HepG2 (cell line): ENCODE results near the gene CCND2. TPM values are rescaled to one million over a fixed set of nuclear protein-coding genes. Genes with fewer than 3 reads are reported as not detected.

Experiments
- ATAC-seq: fragments of 200-7000 bp; cut with Tn5 transposase; 3 replicates; pipeline ENCODE4 v1.9.1; 2020; ENCODE audit warnings: mild to moderate bottlenecking, moderate library complexity
- BruUV-seq: library from RNA; stranded (reverse); fragments of 400-500 nt; replicated peaks from 2 replicates; lab custom pipeline; 2021; lab: Mats Ljungman, UMichigan
- CTCF ChIA-PET: fragments of 300-600 bp; formaldehyde crosslinking; extraction: SDS; loops from one replicate; lab custom pipeline; 2021; ENCODE audit warnings: low total read pairs, inconsistent platforms, low intra/inter-chr PET ratio; lab: Yijun Ruan, JAX
- POLR2A ChIA-PET: fragments of 350-600 bp; sonication (Branson Sonifier 250); formaldehyde crosslinking; loops from one replicate; lab custom pipeline; 2020; ENCODE audit warnings: antibody characterized with exemption, inconsistent platforms; lab: Yijun Ruan, JAX
- DNase-seq: peaks from one replicate; pipeline ENCODE4 v3.0.0-alpha.2; 2015; ENCODE audit warnings: low spot score
- FAIRE-seq: peaks from 3 replicates; lab custom pipeline; 2011; peaks lifted over from hg19 to GRCh38; lab: Jason Lieb, UNC
- H2AFZ ChIP-seq: one replicate; pipeline ENCODE4 v1.6.1; 2011; ENCODE audit warnings: low read length, inconsistent platforms
- H3K27ac ChIP-seq: fragments of 300-600 bp; 3 replicates; pipeline ENCODE4 v1.8.0; 2011; ENCODE audit warnings: mixed run types, mild to moderate bottlenecking, mixed read lengths, low read length, inconsistent platforms; ENCODE audit not compliant: insufficient read depth; ENCODE audit errors: extremely low read length
- H3K27me3 ChIP-seq, 2 experiments: fragments of 200-600 bp in 1 of 2; 2 replicates in 1 of 2; 3 replicates in 1 of 2; pipeline versions ENCODE4 v1.6.0 to v1.8.0; 2011; ENCODE audit warnings: low read length in 2 of 2, mild to moderate bottlenecking in 2 of 2, moderate library complexity in 2 of 2, inconsistent platforms in 1 of 2; ENCODE audit not compliant: insufficient read depth in 2 of 2, control insufficient read depth in 1 of 2
- H3K36me3 ChIP-seq, 2 experiments: fragments of 200-600 bp in 1 of 2; replicated peaks in 1 of 2; 2 replicates in 1 of 2; 3 replicates in 1 of 2; pipeline versions ENCODE4 v1.5.1 to v1.8.0; 2011; ENCODE audit warnings: low read length in 2 of 2, inconsistent platforms in 1 of 2; ENCODE audit not compliant: insufficient read depth in 2 of 2, control insufficient read depth in 1 of 2
- H3K4me1 ChIP-seq: 2 replicates; pipeline ENCODE4 v1.5.1; 2012; ENCODE audit warnings: low read length, inconsistent platforms; ENCODE audit not compliant: insufficient read depth
- H3K4me2 ChIP-seq: 2 replicates; pipeline ENCODE4 v1.6.0; 2011; ENCODE audit warnings: low read depth, low read length, inconsistent platforms
- H3K4me3 ChIP-seq, 3 experiments: fragments of 200-600 bp in 1 of 3; sonication (generic), shearing (Covaris generic) in 1 of 3; replicated peaks in 1 of 3; 2 replicates each; pipeline ENCODE4 v1.5.1; 2011 to 2016; ENCODE audit warnings: low read length in 3 of 3, inconsistent platforms in 2 of 3, low read depth in 2 of 3, mild to moderate bottlenecking in 2 of 3, control low read depth in 1 of 3, mixed read lengths in 1 of 3; ENCODE audit not compliant: insufficient read depth in 1 of 3
- H3K79me2 ChIP-seq: one replicate; pipeline ENCODE4 v1.6.1; 2011; ENCODE audit warnings: low read length, inconsistent platforms; ENCODE audit not compliant: insufficient read depth
- H3K9ac ChIP-seq: 2 replicates; pipeline ENCODE4 v1.6.0; 2011; ENCODE audit warnings: mild to moderate bottlenecking, low read depth, low read length, inconsistent platforms; ENCODE audit not compliant: insufficient read depth
- H3K9me3 ChIP-seq: 2 replicates; pipeline ENCODE4 v1.5.1; 2012; ENCODE audit warnings: mild to moderate bottlenecking, low read length
- H4K20me1 ChIP-seq: 2 replicates; pipeline ENCODE4 v1.6.0; 2011; ENCODE audit warnings: inconsistent platforms, mild to moderate bottlenecking, low read length, moderate library complexity; ENCODE audit not compliant: insufficient read depth
- ATF1 ChIP-seq: IDR thresholded peaks from 2 replicates; pipeline ENCODE4 v1.6.1; 2016; ENCODE audit warnings: mild to moderate bottlenecking, control low read depth
- E2F1 ChIP-seq: sonication (generic); formaldehyde crosslinking; IDR thresholded peaks from 2 replicates; pipeline ENCODE4 v1.5.0; 2020; ENCODE audit warnings: missing genetic modification reagents
- EZH2 ChIP-seq: conservative IDR thresholded peaks from 2 replicates; pipeline ENCODE4 v1.6.1; 2012; ENCODE audit warnings: mild to moderate bottlenecking, low read depth, low read length, moderate library complexity
- FIP1L1 ChIP-seq: fragments of 200-400 bp; formaldehyde crosslinking; IDR thresholded peaks from 2 replicates; pipeline ENCODE4 v1.6.1; 2018; ENCODE audit warnings: low read depth, mild to moderate bottlenecking, low read length, moderate library complexity, borderline replicate concordance; ENCODE audit not compliant: insufficient read depth
- KAT2B ChIP-seq: fragments of 150-350 bp; IDR thresholded peaks from 2 replicates; pipeline ENCODE4 v1.6.1; 2014; ENCODE audit warnings: low read depth, low read length, borderline replicate concordance
- MTF2 ChIP-seq: sonication (generic); formaldehyde crosslinking; IDR thresholded peaks from 2 replicates; pipeline ENCODE4 v1.5.0; 2020; ENCODE audit warnings: missing genetic modification reagents, borderline replicate concordance
- REL ChIP-seq: sonication (generic); formaldehyde crosslinking; conservative IDR thresholded peaks from 2 replicates; pipeline ENCODE4 v1.8.0; 2022; ENCODE audit warnings: mild to moderate bottlenecking, missing genetic modification reagents, moderate library complexity
- RNF2 ChIP-seq: fragments of 450-650 bp; conservative IDR thresholded peaks from 2 replicates; pipeline ENCODE4 v1.6.1; 2016; ENCODE audit warnings: low read depth
- WGBS: methylation state at CpG from one replicate; pipeline ENCODE4 v1.1.6; 2017; ENCODE audit warnings: low lambda C conversion rate; 5-methylcytosine and 5-hydroxymethylcytosine counted together
- in situ Hi-C: cut with HindIII; loops from 2 replicates; pipeline ENCODE4 v1.10.0; 2017; ENCODE audit warnings: low pct_unique_long_range_greater_than_20kb; ENCODE audit not compliant: extremely low pct_ligation_motif_present
- intact Hi-C: fragments of 100-400 bp; cut with micrococcal nuclease; formaldehyde crosslinking; loops from one replicate; pipeline ENCODE4 v1.10.0; 2022; ENCODE audit not compliant: unreplicated experiment
- polyA plus RNA-seq, 8 experiments: library from polyadenylated mRNA; depleted of rRNA in 3 of 8; stranded (reverse) in 7 of 8; unstranded in 1 of 8; fragments of >200 nt; fragmentation: Illumina TruSeq in 4 of 8; extraction: Trizol in 4 of 8; gene quantifications; 2 replicates each; pipeline versions ENCODE4 v1.2.1 to v1.2.3, GENCODE V29; 2011 to 2016; ENCODE audit warnings: low read depth in 4 of 8, missing spikeins in 1 of 8, mixed read lengths in 1 of 8; ENCODE audit not compliant: insufficient read depth in 1 of 8
- total RNA-seq, 5 experiments: library from RNA; depleted of rRNA; stranded (reverse); fragments of >200 nt; fragmentation: Illumina TruSeq; extraction: Trizol; gene quantifications; 2 replicates each; pipeline ENCODE4 v1.2.3, GENCODE V29; 2016; ENCODE audit warnings: low read depth in 1 of 5

Gene CCND2
- total and polyA plus RNA-seq, 2 of the 13 experiments (the other 11 are each of a cell fraction or from before 2014, with no cell fraction given) = 0.61 to 1.4 TPM

- BruUV-seq = no TSS peak
Observed at GRCh38 chr12:4270831-4271716, 2.5 kb upstream of the CCND2 start.

More at GRCh38 chr12:4270831-4271716, 2.5 kb upstream of the CCND2 start:
- Histone ChIP-seq H3K36me3 (no peaks in the 10 kb centered on the region), H2AFZ (no peak overlapping the region), H3K79me2 (no peaks in the 10 kb centered on the region), H3K9ac (no peak overlapping the region), H3K4me1 (peaks cover 48% of the 10 kb centered on the region), H3K4me3 (no peak overlapping the region; a peak in 1 of 6 replicates), H3K4me2 (peak overlapping the region; percentile 42), H3K27me3 (peaks cover 29 to 79% of the 10 kb centered on the region in 2 experiments), H3K27ac (no peak overlapping the region), H3K9me3 (no peaks in the 10 kb centered on the region), H4K20me1 (no peaks in the 10 kb centered on the region; the same call in 1 of the 2 replicates)
- WGBS = 11% methylated on average over 24 of the region's 52 CpGs
- FAIRE-seq (no peak), ATAC-seq (no peak), DNase-seq (no peak)
- CTCF ChIA-PET = no interaction called here
- in situ Hi-C loops = loop anchor here (10.0 kb wide), 1 partner anchor 966 kb away; no protein-coding TSS in a partner anchor
- POLR2A ChIA-PET = interaction anchor here (0.8 kb wide), 1 partner anchor 279 kb away, joined by 5 read pairs; no protein-coding TSS in a partner anchor
- TF ChIP-seq E2F1 (CRISPR knock-in tag) (no peak), MTF2 (CRISPR knock-in tag) (0 out of 2 replicates have a peak, but pooled peaks have one; percentile 38), RNF2 (no peak), FIP1L1 (no peak), EZH2 (peak; percentile 96), ATF1 (CRISPR knock-in tag) (no peak), REL (CRISPR knock-in tag) (no peak), KAT2B (no peak)
- intact Hi-C loops = no loop called here
